HEK293 (cell line): ENCODE data around the gene GJB3.

Experiments
- CTCF ChIA-PET: fragments of 350-600 bp; formaldehyde crosslinking; extraction: SDS; loops from one replicate; lab custom pipeline; 2021; ENCODE audit warnings: antibody characterized with exemption; lab: Yijun Ruan, JAX
- POLR2A ChIA-PET: fragments of 300-600 bp; formaldehyde crosslinking; extraction: SDS; loops from one replicate; lab custom pipeline; 2020; ENCODE audit warnings: antibody characterized with exemption, inconsistent platforms; lab: Yijun Ruan, JAX
- H3K27ac ChIP-seq: fragments of 200-500 bp; sonication (Bioruptor generic); 2 replicates; pipeline ENCODE4 v1.5.1; 2014; ENCODE audit warnings: low read depth, low read length, control low read depth, inconsistent platforms; ENCODE audit errors: extremely low read depth
- H3K36me3 ChIP-seq, 2 experiments: fragments of 200-500 bp in 1 of 2; sonication (Bioruptor generic) in 1 of 2; 1 replicate in 1 of 2; 2 replicates in 1 of 2; pipeline ENCODE4 v1.5.1; 2014 to 2017; ENCODE audit warnings: inconsistent platforms in 2 of 2, low read length in 2 of 2; ENCODE audit not compliant: control insufficient read depth in 2 of 2, insufficient read depth in 1 of 2
- H3K4me1 ChIP-seq: fragments of 200-500 bp; sonication (Bioruptor generic); 2 replicates; pipeline ENCODE4 v1.5.1; 2014; ENCODE audit warnings: mild to moderate bottlenecking, low read length, inconsistent platforms; ENCODE audit not compliant: control insufficient read depth, insufficient read depth
- H3K4me3 ChIP-seq: 2 replicates; pipeline ENCODE4 v1.5.1; 2011; ENCODE audit warnings: low read depth, mild to moderate bottlenecking, control low read depth, low read length, moderate library complexity
- H3K9me3 ChIP-seq: fragments of 200-500 bp; sonication (Bioruptor generic); 2 replicates; pipeline ENCODE4 v1.5.1; 2014; ENCODE audit warnings: low read depth, low read length, inconsistent platforms; ENCODE audit not compliant: control insufficient read depth, insufficient read depth
- ATF2 ChIP-seq: fragments of 450-650 bp; formaldehyde crosslinking; IDR thresholded peaks from 2 replicates; pipeline ENCODE4 v1.5.1; 2016; ENCODE audit warnings: missing biosample characterization, missing genetic modification characterization, low read depth
- HOXD13 ChIP-seq: sonication (generic); formaldehyde crosslinking; IDR thresholded peaks from 2 replicates; pipeline ENCODE4 v1.8.0; 2022; ENCODE audit warnings: missing genetic modification reagents, borderline replicate concordance
- OVOL3 ChIP-seq: fragments of 450-650 bp; formaldehyde crosslinking; IDR thresholded peaks from 2 replicates; pipeline ENCODE4 v1.5.1; 2016; ENCODE audit warnings: missing biosample characterization, missing genetic modification characterization
- PRDM6 ChIP-seq: fragments of 450-650 bp; formaldehyde crosslinking; IDR thresholded peaks from 2 replicates; pipeline ENCODE4 v1.5.1; 2017; ENCODE audit warnings: missing biosample characterization, missing genetic modification characterization
- RBAK ChIP-seq: fragments of 450-650 bp; formaldehyde crosslinking; IDR thresholded peaks from 2 replicates; pipeline ENCODE4 v1.5.1; 2016; ENCODE audit warnings: missing biosample characterization, missing genetic modification characterization
- SP7 ChIP-seq: fragments of 450-650 bp; formaldehyde crosslinking; IDR thresholded peaks from 2 replicates; pipeline ENCODE4 v1.5.1; 2016; ENCODE audit warnings: missing biosample characterization, missing genetic modification characterization
- YY2 ChIP-seq: fragments of 450-650 bp; formaldehyde crosslinking; IDR thresholded peaks from 2 replicates; pipeline ENCODE4 v1.5.1; 2016; ENCODE audit warnings: missing biosample characterization, missing genetic modification characterization
- ZBTB20 ChIP-seq: fragments of 450-650 bp; formaldehyde crosslinking; IDR thresholded peaks from 2 replicates; pipeline ENCODE4 v1.5.1; 2016; ENCODE audit warnings: missing biosample characterization, missing genetic modification characterization
- ZBTB44 ChIP-seq: fragments of 450-650 bp; IDR thresholded peaks from 2 replicates; pipeline ENCODE4 v1.5.1; 2018; ENCODE audit warnings: missing biosample characterization, mild to moderate bottlenecking, missing genetic modification characterization
- ZFHX2 ChIP-seq: fragments of 450-650 bp; formaldehyde crosslinking; conservative IDR thresholded peaks from 2 replicates; pipeline ENCODE4 v1.5.1; 2016; ENCODE audit warnings: missing biosample characterization, missing genetic modification characterization
- ZNF155 ChIP-seq: fragments of 450-650 bp; formaldehyde crosslinking; IDR thresholded peaks from 2 replicates; pipeline ENCODE4 v1.5.1; 2016; ENCODE audit warnings: missing biosample characterization, missing genetic modification characterization
- ZNF157 ChIP-seq: fragments of 450-650 bp; formaldehyde crosslinking; IDR thresholded peaks from 2 replicates; pipeline ENCODE4 v1.5.1; 2016; ENCODE audit warnings: missing biosample characterization, missing genetic modification characterization
- ZNF18 ChIP-seq: fragments of 450-650 bp; formaldehyde crosslinking; IDR thresholded peaks from 2 replicates; pipeline ENCODE4 v1.5.1; 2016; ENCODE audit warnings: missing biosample characterization, missing genetic modification characterization
- ZNF423 ChIP-seq: fragments of 450-650 bp; formaldehyde crosslinking; IDR thresholded peaks from 2 replicates; pipeline ENCODE4 v1.5.1; 2016; ENCODE audit warnings: missing biosample characterization, missing genetic modification characterization
- ZNF433 ChIP-seq: fragments of 450-650 bp; formaldehyde crosslinking; IDR thresholded peaks from 2 replicates; pipeline ENCODE4 v1.5.1; 2016; ENCODE audit warnings: missing biosample characterization, missing genetic modification characterization, low read depth
- ZNF555 ChIP-seq: fragments of 450-650 bp; formaldehyde crosslinking; conservative IDR thresholded peaks from 2 replicates; pipeline ENCODE4 v1.5.1; 2017; ENCODE audit warnings: missing biosample characterization, mild to moderate bottlenecking, missing genetic modification characterization, inconsistent platforms
- ZNF558 ChIP-seq: fragments of 450-650 bp; formaldehyde crosslinking; IDR thresholded peaks from 2 replicates; pipeline ENCODE4 v1.5.1; 2016; ENCODE audit warnings: missing biosample characterization, missing genetic modification characterization
- ZNF585B ChIP-seq: fragments of 450-650 bp; formaldehyde crosslinking; IDR thresholded peaks from 2 replicates; pipeline ENCODE4 v1.5.1; 2016; ENCODE audit warnings: missing biosample characterization, missing genetic modification characterization
- ZNF626 ChIP-seq: fragments of 450-650 bp; sonication (Bioruptor Pico); formaldehyde crosslinking; IDR thresholded peaks from 2 replicates; pipeline ENCODE4 v1.5.1; 2018; ENCODE audit warnings: missing biosample characterization, missing genetic modification characterization, inconsistent platforms
- ZNF658 ChIP-seq: fragments of 450-650 bp; formaldehyde crosslinking; IDR thresholded peaks from 2 replicates; pipeline ENCODE4; 2016; ENCODE audit warnings: missing biosample characterization, missing genetic modification characterization
- ZSCAN16 ChIP-seq: fragments of 450-650 bp; formaldehyde crosslinking; IDR thresholded peaks from 2 replicates; pipeline ENCODE4 v1.5.1; 2016; ENCODE audit warnings: missing biosample characterization, missing genetic modification characterization
- ZSCAN5A ChIP-seq: fragments of 450-650 bp; formaldehyde crosslinking; IDR thresholded peaks from 2 replicates; pipeline ENCODE4 v1.5.1; 2016; ENCODE audit warnings: missing biosample characterization, missing genetic modification characterization

The GJB3 gene

GRCh38 chr1:34785231-34785874 is 4.3 kb downstream of the GJB3 start:
- CTCF ChIA-PET = interaction anchor here (0.6 to 1.2 kb wide), 5 partner anchors 10 to 249 kb away, joined by 3 to 6 read pairs (median 3); no protein-coding TSS in a partner anchor
- Histone ChIP-seq H3K36me3 (no peaks in the 10 kb centered on the region), H3K4me1 (no peaks in the 10 kb centered on the region)
- TF ChIP-seq ZNF626 = no peak
- TF ChIP-seq ATF2 = no peak
- TF ChIP-seq ZNF155 = no peak
- no peak for TF ChIP-seq RBAK (tag by site-specific recombination)
- no peak for TF ChIP-seq ZNF585B
- no peak for TF ChIP-seq ZNF157 (tag by site-specific recombination)
- TF ChIP-seq ZFHX2 (tag by site-specific recombination) = no peak
- no peak for TF ChIP-seq ZSCAN16
- TF ChIP-seq ZBTB44 (tag by site-specific recombination) = no peak
- no peak for TF ChIP-seq ZNF18 (tag by site-specific recombination)
- TF ChIP-seq HOXD13 (CRISPR knock-in tag) = no peak
- TF ChIP-seq ZNF558 = no peak
- no peak for TF ChIP-seq ZNF658 (tag by site-specific recombination)
- no peak for TF ChIP-seq SP7 (tag by site-specific recombination)
- TF ChIP-seq YY2 = no peak
- no peak for TF ChIP-seq ZNF433 (tag by site-specific recombination)
- TF ChIP-seq ZNF555 (tag by site-specific recombination) = no peak
- TF ChIP-seq OVOL3 (tag by site-specific recombination) = no peak
- TF ChIP-seq, all 188 proteins: peak for 0
- Histone ChIP-seq H3K9me3 (no peaks in the 10 kb centered on the region), H3K27ac (no peak overlapping the region), H3K4me3 (no peak overlapping the region)
- POLR2A ChIA-PET = no interaction called here

- no peaks in the 10 kb centered on the region for H3K9me3 ChIP-seq
- H3K27ac ChIP-seq = no peak overlapping the region
- CTCF ChIA-PET = interaction anchor here (0.6 to 3.8 kb wide), 19 partner anchors 9 to 779 kb away, joined by 3 to 28 read pairs (median 3); partner anchors contain the start of gene GJB4
- TF ChIP-seq PRDM6 (tag by site-specific recombination) (no peak), ZSCAN5A (tag by site-specific recombination) (no peak), ZNF423 (tag by site-specific recombination) (no peak), ZFHX2 (tag by site-specific recombination) (0 out of 2 replicates have a peak, but pooled peaks have one; percentile 9), ZBTB20 (0 out of 2 replicates have a peak, but pooled peaks have one; percentile 20)
- POLR2A ChIA-PET = interaction anchor here (0.9 kb wide), 1 partner anchor 73 kb away, joined by 4 read pairs; the partner anchor contains the start of gene SMIM12
- no peaks in the 10 kb centered on the region for H3K4me1 ChIP-seq
- no peak overlapping the region for H3K4me3 ChIP-seq
- no peaks in the 10 kb centered on the region for H3K36me3 ChIP-seq
These were observed 5.0 kb downstream of the GJB3 start for GRCh38 chr1:34785875-34786470.
